Measurements from ENCODE around the gene PPP6R3. TPM values are rescaled to one million over a fixed set of nuclear protein-coding genes. Genes with fewer than 3 reads are reported as not detected.

PPP6R3 gene
- polyA plus RNA-seq, 1 donor from 2014 or later = 111 TPM

DNA sequence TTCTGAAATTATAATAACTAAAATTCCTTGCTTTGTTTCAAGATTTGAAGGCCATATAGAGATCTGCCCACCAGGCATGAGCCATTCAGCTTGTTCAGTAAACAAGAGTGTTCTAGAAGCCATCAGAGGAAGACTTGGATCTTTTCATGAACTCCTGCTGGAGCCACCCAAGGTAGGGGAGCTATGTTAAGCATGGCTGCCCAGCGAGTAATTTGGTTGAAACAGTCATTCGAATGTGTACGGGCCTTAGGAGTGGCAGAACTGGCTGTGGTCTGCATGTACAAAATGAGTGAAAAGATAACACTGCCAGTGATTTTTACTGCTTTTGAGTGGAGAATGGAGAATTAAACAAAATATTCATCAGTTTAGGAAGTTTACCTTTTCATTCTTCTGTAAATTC, 103.7 kb downstream of the PPP6R3 start:
- H3K9ac ChIP-seq (ENCODE audit: low read length) = no peak overlapping the region
- no peaks in the 10 kb centered on the region for H3K79me2 ChIP-seq (replicated peaks; ENCODE audit: insufficient read depth, low read length)
- H3F3A ChIP-seq (ENCODE audit: insufficient read depth, low read length, poor library complexity, severe bottlenecking) = no peaks in the 10 kb centered on the region
- H3K9me3 ChIP-seq (ENCODE audit: low read length) = no peaks in the 10 kb centered on the region
- H3K9me2 ChIP-seq (ENCODE audit: insufficient read depth, low read length) = no peaks in the 10 kb centered on the region
- no peak overlapping the region for H3K27ac ChIP-seq (ENCODE audit: low read length)
- TF ChIP-seq MXI1 (conservative IDR thresholded peaks at IDR 0.05; ENCODE audit: poor library complexity, severe bottlenecking) = no peak
- no peak for TF ChIP-seq POLR2AphosphoS5 (IDR thresholded peaks at IDR 0.05)
- no peak for TF ChIP-seq SMC3 (conservative IDR thresholded peaks at IDR 0.05; ENCODE audit: poor library complexity)
- TF ChIP-seq EP300 (conservative IDR thresholded peaks at IDR 0.05; ENCODE audit: poor library complexity, severe bottlenecking) = no peak
- TF ChIP-seq, protein P1, sequence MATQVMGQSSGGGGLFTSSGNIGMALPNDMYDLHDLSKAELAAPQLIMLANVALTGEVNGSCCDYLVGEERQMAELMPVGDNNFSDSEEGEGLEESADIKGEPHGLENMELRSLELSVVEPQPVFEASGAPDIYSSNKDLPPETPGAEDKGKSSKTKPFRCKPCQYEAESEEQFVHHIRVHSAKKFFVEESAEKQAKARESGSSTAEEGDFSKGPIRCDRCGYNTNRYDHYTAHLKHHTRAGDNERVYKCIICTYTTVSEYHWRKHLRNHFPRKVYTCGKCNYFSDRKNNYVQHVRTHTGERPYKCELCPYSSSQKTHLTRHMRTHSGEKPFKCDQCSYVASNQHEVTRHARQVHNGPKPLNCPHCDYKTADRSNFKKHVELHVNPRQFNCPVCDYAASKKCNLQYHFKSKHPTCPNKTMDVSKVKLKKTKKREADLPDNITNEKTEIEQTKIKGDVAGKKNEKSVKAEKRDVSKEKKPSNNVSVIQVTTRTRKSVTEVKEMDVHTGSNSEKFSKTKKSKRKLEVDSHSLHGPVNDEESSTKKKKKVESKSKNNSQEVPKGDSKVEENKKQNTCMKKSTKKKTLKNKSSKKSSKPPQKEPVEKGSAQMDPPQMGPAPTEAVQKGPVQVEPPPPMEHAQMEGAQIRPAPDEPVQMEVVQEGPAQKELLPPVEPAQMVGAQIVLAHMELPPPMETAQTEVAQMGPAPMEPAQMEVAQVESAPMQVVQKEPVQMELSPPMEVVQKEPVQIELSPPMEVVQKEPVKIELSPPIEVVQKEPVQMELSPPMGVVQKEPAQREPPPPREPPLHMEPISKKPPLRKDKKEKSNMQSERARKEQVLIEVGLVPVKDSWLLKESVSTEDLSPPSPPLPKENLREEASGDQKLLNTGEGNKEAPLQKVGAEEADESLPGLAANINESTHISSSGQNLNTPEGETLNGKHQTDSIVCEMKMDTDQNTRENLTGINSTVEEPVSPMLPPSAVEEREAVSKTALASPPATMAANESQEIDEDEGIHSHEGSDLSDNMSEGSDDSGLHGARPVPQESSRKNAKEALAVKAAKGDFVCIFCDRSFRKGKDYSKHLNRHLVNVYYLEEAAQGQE (IDR thresholded peaks at IDR 0.05; ENCODE audit: borderline replicate concordance) = no peak
- no peak for TF ChIP-seq RAD21 (conservative IDR thresholded peaks at IDR 0.05)
- TF ChIP-seq EZH2 (IDR thresholded peaks at IDR 0.05; ENCODE audit: borderline replicate concordance, insufficient read depth, low read length, poor library complexity, severe bottlenecking) = no peak
- TF ChIP-seq, protein P2, sequence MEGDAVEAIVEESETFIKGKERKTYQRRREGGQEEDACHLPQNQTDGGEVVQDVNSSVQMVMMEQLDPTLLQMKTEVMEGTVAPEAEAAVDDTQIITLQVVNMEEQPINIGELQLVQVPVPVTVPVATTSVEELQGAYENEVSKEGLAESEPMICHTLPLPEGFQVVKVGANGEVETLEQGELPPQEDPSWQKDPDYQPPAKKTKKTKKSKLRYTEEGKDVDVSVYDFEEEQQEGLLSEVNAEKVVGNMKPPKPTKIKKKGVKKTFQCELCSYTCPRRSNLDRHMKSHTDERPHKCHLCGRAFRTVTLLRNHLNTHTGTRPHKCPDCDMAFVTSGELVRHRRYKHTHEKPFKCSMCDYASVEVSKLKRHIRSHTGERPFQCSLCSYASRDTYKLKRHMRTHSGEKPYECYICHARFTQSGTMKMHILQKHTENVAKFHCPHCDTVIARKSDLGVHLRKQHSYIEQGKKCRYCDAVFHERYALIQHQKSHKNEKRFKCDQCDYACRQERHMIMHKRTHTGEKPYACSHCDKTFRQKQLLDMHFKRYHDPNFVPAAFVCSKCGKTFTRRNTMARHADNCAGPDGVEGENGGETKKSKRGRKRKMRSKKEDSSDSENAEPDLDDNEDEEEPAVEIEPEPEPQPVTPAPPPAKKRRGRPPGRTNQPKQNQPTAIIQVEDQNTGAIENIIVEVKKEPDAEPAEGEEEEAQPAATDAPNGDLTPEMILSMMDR (IDR thresholded peaks at IDR 0.05; ENCODE audit: poor library complexity, severe bottlenecking) = no peak
- no peak for TF ChIP-seq TAF1 (IDR thresholded peaks at IDR 0.05; ENCODE audit: low read depth)
- no peaks in the 10 kb centered on the region for H4K20me1 ChIP-seq (ENCODE audit: insufficient read depth)
- H3K4me2 ChIP-seq (ENCODE audit: low read length) = no peak overlapping the region
- H2AFZ ChIP-seq (ENCODE audit: low read depth, low read length) = no peak overlapping the region
- no peaks in the 10 kb centered on the region for H3K36me3 ChIP-seq (ENCODE audit: insufficient read depth, low read length)
- H3K4me3 ChIP-seq (ENCODE audit: low read length) = no peak overlapping the region
- H3K27me3 ChIP-seq (ENCODE audit: insufficient read depth, low read depth, low read length) = no peaks in the 10 kb centered on the region

DNA sequence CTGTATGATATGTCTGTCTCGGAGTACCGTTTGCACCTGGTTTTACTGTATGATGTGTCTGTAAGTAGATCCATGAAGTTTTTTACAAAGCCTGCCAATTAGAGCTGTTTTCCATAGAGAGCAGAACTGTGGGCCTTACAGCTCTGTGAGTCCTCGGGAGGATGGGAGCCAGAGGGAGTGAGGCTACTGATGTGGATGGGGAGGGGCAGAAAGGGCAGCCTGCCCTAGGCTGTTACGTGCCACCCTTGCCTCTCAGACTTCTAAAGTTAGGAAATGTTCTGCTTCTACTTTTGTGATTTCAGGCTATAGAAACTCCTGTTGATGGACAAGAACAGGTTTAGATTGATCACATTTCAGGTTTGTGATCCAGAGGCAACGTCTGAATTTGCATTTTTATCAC, 105.2 kb downstream of the PPP6R3 start:
- no peaks in the 10 kb centered on the region for H3K9me2 ChIP-seq (ENCODE audit: insufficient read depth, low read length)
- TF ChIP-seq TAF1 (IDR thresholded peaks at IDR 0.05; ENCODE audit: low read depth) = no peak
- no peak for TF ChIP-seq MXI1 (conservative IDR thresholded peaks at IDR 0.05; ENCODE audit: poor library complexity, severe bottlenecking)
- TF ChIP-seq, protein P2 (IDR thresholded peaks at IDR 0.05; ENCODE audit: poor library complexity, severe bottlenecking) = no peak
- TF ChIP-seq POLR2AphosphoS5 (IDR thresholded peaks at IDR 0.05) = no peak
- no peak for TF ChIP-seq RAD21 (conservative IDR thresholded peaks at IDR 0.05)
- no peak for TF ChIP-seq SMC3 (conservative IDR thresholded peaks at IDR 0.05; ENCODE audit: poor library complexity)
- no peak for TF ChIP-seq EZH2 (IDR thresholded peaks at IDR 0.05; ENCODE audit: borderline replicate concordance, insufficient read depth, low read length, poor library complexity, severe bottlenecking)
- TF ChIP-seq, protein P1 (IDR thresholded peaks at IDR 0.05; ENCODE audit: borderline replicate concordance) = no peak
- TF ChIP-seq EP300 (conservative IDR thresholded peaks at IDR 0.05; ENCODE audit: poor library complexity, severe bottlenecking) = no peak
- H3K4me2 ChIP-seq (ENCODE audit: low read length) = no peak overlapping the region
- H3K9ac ChIP-seq (ENCODE audit: low read length) = no peak overlapping the region
- H3K27me3 ChIP-seq (ENCODE audit: insufficient read depth, low read depth, low read length) = no peaks in the 10 kb centered on the region
- H3K79me2 ChIP-seq (replicated peaks; ENCODE audit: insufficient read depth, low read length) = no peaks in the 10 kb centered on the region
- H3K9me3 ChIP-seq (ENCODE audit: low read length) = no peaks in the 10 kb centered on the region
- no peak overlapping the region for H2AFZ ChIP-seq (ENCODE audit: low read depth, low read length)
- H3K4me3 ChIP-seq (ENCODE audit: low read length) = no peak overlapping the region
- H4K20me1 ChIP-seq (ENCODE audit: insufficient read depth) = no peaks in the 10 kb centered on the region
- no peaks in the 10 kb centered on the region for H3F3A ChIP-seq (ENCODE audit: insufficient read depth, low read length, poor library complexity, severe bottlenecking)
- no peaks in the 10 kb centered on the region for H3K36me3 ChIP-seq (ENCODE audit: insufficient read depth, low read length)
- H3K27ac ChIP-seq (ENCODE audit: low read length) = no peak overlapping the region

Measured in neural cell (in vitro differentiated cells).